Trophoblast cell (in vitro differentiated cells and primary cell): ENCODE measurements around the gene SLC47A2.
A peak's percentile ranks its signal among the peaks of the same experiment; 100 is the strongest.

Experiments
- DNase-seq, 2 donors: peaks; one replicate each; pipeline ENCODE4 v3.0.0-alpha.2; 2016
- H2AFZ ChIP-seq: 2 replicates; pipeline ENCODE4 v1.6.1; 2013; ENCODE audit warnings: low read length, moderate library complexity, mild to moderate bottlenecking; ENCODE audit not compliant: insufficient read depth, poor library complexity
- H2AK5ac ChIP-seq: 2 replicates; pipeline ENCODE4 v1.6.1; 2013; ENCODE audit warnings: mild to moderate bottlenecking, low read length
- H2BK120ac ChIP-seq: 2 replicates; pipeline ENCODE4 v1.6.1; 2013; ENCODE audit warnings: low read length, mild to moderate bottlenecking, moderate library complexity; ENCODE audit not compliant: insufficient read depth, poor library complexity
- H2BK12ac ChIP-seq: 2 replicates; pipeline ENCODE4 v1.6.1; 2013; ENCODE audit warnings: mild to moderate bottlenecking, low read length, moderate library complexity
- H2BK5ac ChIP-seq: 2 replicates; pipeline ENCODE4 v1.6.1; 2013; ENCODE audit warnings: low read length, low read depth, moderate library complexity, mild to moderate bottlenecking; ENCODE audit not compliant: poor library complexity
- H3K14ac ChIP-seq: 2 replicates; pipeline ENCODE4 v1.6.1; 2013; ENCODE audit warnings: mild to moderate bottlenecking, low read length
- H3K18ac ChIP-seq: 2 replicates; pipeline ENCODE4 v1.6.1; 2013; ENCODE audit warnings: mild to moderate bottlenecking, low read length
- H3K23ac ChIP-seq: 2 replicates; pipeline ENCODE4 v1.6.1; 2013; ENCODE audit warnings: low read length
- H3K27ac ChIP-seq: 2 replicates; pipeline ENCODE4 v1.5.1; 2013; ENCODE audit warnings: low read depth, mild to moderate bottlenecking, inconsistent platforms, low read length, moderate library complexity
- H3K27me3 ChIP-seq: 2 replicates; pipeline ENCODE4 v1.6.1; 2013; ENCODE audit warnings: inconsistent platforms, mild to moderate bottlenecking, low read length, moderate library complexity; ENCODE audit not compliant: insufficient read depth
- H3K36me3 ChIP-seq, 2 experiments: 1 replicate in 1 of 2; 2 replicates in 1 of 2; pipeline ENCODE4 v1.6.1; 2013; ENCODE audit warnings: low read length in 2 of 2, mild to moderate bottlenecking in 2 of 2, moderate library complexity in 1 of 2; ENCODE audit not compliant: insufficient read depth in 2 of 2, control insufficient read depth in 1 of 2
- H3K4ac ChIP-seq: 2 replicates; pipeline ENCODE4 v1.6.1; 2013; ENCODE audit warnings: low read depth, mild to moderate bottlenecking, low read length, moderate library complexity
- H3K4me1 ChIP-seq, 2 experiments: 1 replicate in 1 of 2; 2 replicates in 1 of 2; pipeline ENCODE4 v1.6.1; 2013; ENCODE audit warnings: low read length in 2 of 2, mild to moderate bottlenecking in 2 of 2, moderate library complexity in 1 of 2; ENCODE audit not compliant: insufficient read depth in 2 of 2, control insufficient read depth in 1 of 2
- H3K4me2 ChIP-seq: 2 replicates; pipeline ENCODE4 v1.6.1; 2013; ENCODE audit warnings: inconsistent platforms, mild to moderate bottlenecking, low read length, moderate library complexity
- H3K4me3 ChIP-seq: 2 replicates; pipeline ENCODE4 v1.5.1; 2013; ENCODE audit warnings: mild to moderate bottlenecking, low read depth, low read length, inconsistent platforms
- H3K79me1 ChIP-seq: one replicate; pipeline ENCODE4 v1.6.1; 2013; ENCODE audit warnings: low read length
- H3K79me2 ChIP-seq: 2 replicates; pipeline ENCODE4 v1.6.1; 2013; ENCODE audit warnings: low read length, mild to moderate bottlenecking; ENCODE audit not compliant: control insufficient read depth, insufficient read depth, poor library complexity
- H3K9ac ChIP-seq: 2 replicates; pipeline ENCODE4 v1.6.1; 2013; ENCODE audit warnings: mild to moderate bottlenecking, low read length
- H3K9me3 ChIP-seq: 2 replicates; pipeline ENCODE4 v1.6.1; 2013; ENCODE audit warnings: low read depth, mild to moderate bottlenecking, control low read depth, inconsistent platforms, low read length; ENCODE audit not compliant: insufficient read depth
- H4K12ac ChIP-seq: 2 replicates; pipeline ENCODE4 v1.6.1; 2013; ENCODE audit warnings: low read depth, mild to moderate bottlenecking, low read length, moderate library complexity
- H4K8ac ChIP-seq: 2 replicates; pipeline ENCODE4 v1.6.1; 2013; ENCODE audit warnings: low read depth, mild to moderate bottlenecking, low read length, moderate library complexity
- H4K91ac ChIP-seq: one replicate; pipeline ENCODE4 v1.6.1; 2013; ENCODE audit warnings: low read depth, mild to moderate bottlenecking, low read length, moderate library complexity
- WGBS: extraction: QIAGEN DNeasy Blood & Tissue Kit; methylation state at CpG from one replicate; pipeline ENCODE4 v1.1.7; 2013; ENCODE audit warnings: missing lambda C conversion rate; ENCODE audit not compliant: insufficient read length, insufficient coverage; ENCODE audit errors: extremely low coverage; 5-methylcytosine and 5-hydroxymethylcytosine counted together

SLC47A2 gene

DNA sequence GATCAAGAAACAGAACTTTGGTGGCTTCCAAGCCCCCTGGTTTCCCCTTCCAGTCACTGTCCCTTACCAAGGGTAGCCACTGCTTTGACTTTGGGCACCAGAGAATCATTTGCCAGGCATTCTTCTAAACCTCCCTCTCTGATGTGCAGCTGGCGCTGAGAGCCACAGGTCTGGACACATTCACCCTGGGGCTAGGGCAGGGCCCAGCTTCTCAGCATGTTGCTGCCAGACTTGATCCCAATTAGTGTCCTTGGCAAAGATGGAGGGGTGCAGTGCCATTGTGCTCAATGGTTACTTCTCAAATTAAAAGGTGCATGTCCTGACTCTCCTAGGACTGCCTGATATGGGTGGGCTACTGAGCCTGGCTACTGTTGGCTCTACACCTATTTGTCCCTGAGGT lies 7.6 kb upstream of the SLC47A2 start:
- no peaks in the 10 kb centered on the region for H3K27me3 ChIP-seq
- H3K79me1 ChIP-seq, result no peaks in the 10 kb centered on the region
- H3K79me2 ChIP-seq, result no peaks in the 10 kb centered on the region
- no peak overlapping the region for H4K91ac ChIP-seq
- H2BK12ac ChIP-seq, result no peak overlapping the region
- H3K18ac ChIP-seq, result no peak overlapping the region
- DNase-seq, result peak in 1 of 2 donors; percentile 20
- H4K8ac ChIP-seq, result no peak overlapping the region
- no peak overlapping the region for H3K14ac ChIP-seq
- H3K4ac ChIP-seq, result no peak overlapping the region
- peaks cover 2% of the 10 kb centered on the region for H3K9me3 ChIP-seq
- H3K27ac ChIP-seq, result no peak overlapping the region
- no peak overlapping the region for H2BK120ac ChIP-seq
- H3K4me1 ChIP-seq, result peaks cover 5 to 6% of the 10 kb centered on the region in 2 experiments
- H3K4me3 ChIP-seq, result no peak overlapping the region
- no peak overlapping the region for H3K9ac ChIP-seq
- H3K4me2 ChIP-seq, result no peak overlapping the region
- H2AK5ac ChIP-seq, result no peak overlapping the region
- no CpG with 5 or more reads among the region's 1 CpG for WGBS
- no peaks in the 10 kb centered on the region for H3K36me3 ChIP-seq
- H2BK5ac ChIP-seq, result no peak overlapping the region
- H4K12ac ChIP-seq, result no peak overlapping the region
- H3K23ac ChIP-seq, result no peak overlapping the region
- H2AFZ ChIP-seq, result no peak overlapping the region

DNA sequence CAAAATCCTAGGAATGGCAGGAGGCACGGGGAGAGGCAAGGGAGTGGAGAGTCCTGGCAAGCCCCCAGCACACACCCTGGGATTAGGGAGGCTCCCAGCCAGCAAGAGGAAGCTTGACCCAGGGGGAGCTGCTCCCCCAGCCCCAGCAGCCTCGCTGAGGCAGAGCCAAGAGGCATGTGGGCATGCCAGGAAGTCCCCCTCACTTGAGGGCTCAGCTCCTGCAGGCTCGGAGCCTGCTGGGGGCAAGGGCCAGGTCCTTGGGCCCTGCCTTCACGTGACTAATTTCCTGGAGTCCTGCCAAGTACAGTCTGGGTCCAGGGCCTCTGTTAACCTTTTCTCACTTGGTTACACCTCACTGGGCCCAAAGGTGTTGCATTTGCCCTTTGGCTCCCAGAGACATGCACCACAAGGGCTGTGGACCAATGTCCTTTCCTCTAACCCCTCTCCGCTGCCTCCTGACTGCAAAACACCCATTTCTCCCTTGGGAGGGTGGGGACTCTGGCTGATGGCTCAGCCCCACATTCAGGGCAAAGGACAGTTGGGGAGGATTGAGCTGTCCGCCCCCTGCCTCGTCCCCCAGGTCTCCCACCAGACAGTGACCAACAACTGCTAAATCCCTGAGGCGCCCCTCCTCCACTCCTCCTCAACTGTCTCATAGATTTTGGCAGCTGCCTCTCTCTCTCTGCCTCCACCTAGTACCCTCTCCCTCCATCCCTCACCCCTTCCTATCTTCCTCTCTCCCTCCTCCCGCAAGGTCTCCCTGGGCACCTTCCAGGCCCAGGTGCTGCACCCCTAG lies 4.4 kb upstream of the SLC47A2 start:
- Histone ChIP-seq H2BK12ac (no peak overlapping the region), H3K4ac (no peak overlapping the region), H3K36me3 (no peaks in the 10 kb centered on the region), H3K9ac (no peak overlapping the region), H2BK120ac (no peak overlapping the region), H3K18ac (no peak overlapping the region), H3K27me3 (no peaks in the 10 kb centered on the region), H3K27ac (no peak overlapping the region), H4K91ac (no peak overlapping the region), H3K14ac (no peak overlapping the region), H2AFZ (no peak overlapping the region), H3K79me1 (no peaks in the 10 kb centered on the region), H2AK5ac (no peak overlapping the region), H3K4me1 (peaks cover 8 to 13% of the 10 kb centered on the region in 2 experiments), H3K4me3 (no peak overlapping the region), H3K23ac (no peak overlapping the region), H4K8ac (no peak overlapping the region), H4K12ac (no peak overlapping the region), H2BK5ac (no peak overlapping the region), H3K4me2 (no peak overlapping the region), H3K9me3 (peaks cover 2% of the 10 kb centered on the region), H3K79me2 (no peaks in the 10 kb centered on the region)
- no peak for DNase-seq
- no CpG with 5 or more reads among the region's 9 CpGs for WGBS

DNA sequence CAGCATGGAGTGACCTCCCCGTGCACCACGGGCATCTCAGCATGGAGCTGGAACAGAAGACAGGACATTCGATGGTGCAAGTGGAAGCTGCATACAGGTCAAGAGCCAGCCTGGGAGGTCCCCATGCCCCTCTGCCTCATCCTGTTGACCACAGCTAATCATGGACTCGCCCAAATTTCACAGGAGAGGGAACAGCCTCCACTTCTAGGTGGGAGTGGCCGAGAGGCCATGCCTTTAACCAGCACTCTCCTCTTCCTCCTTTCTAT lies 3.8 kb upstream of the SLC47A2 start:
- no peak overlapping the region for H2AK5ac ChIP-seq
- DNase-seq, result no peak

DNA sequence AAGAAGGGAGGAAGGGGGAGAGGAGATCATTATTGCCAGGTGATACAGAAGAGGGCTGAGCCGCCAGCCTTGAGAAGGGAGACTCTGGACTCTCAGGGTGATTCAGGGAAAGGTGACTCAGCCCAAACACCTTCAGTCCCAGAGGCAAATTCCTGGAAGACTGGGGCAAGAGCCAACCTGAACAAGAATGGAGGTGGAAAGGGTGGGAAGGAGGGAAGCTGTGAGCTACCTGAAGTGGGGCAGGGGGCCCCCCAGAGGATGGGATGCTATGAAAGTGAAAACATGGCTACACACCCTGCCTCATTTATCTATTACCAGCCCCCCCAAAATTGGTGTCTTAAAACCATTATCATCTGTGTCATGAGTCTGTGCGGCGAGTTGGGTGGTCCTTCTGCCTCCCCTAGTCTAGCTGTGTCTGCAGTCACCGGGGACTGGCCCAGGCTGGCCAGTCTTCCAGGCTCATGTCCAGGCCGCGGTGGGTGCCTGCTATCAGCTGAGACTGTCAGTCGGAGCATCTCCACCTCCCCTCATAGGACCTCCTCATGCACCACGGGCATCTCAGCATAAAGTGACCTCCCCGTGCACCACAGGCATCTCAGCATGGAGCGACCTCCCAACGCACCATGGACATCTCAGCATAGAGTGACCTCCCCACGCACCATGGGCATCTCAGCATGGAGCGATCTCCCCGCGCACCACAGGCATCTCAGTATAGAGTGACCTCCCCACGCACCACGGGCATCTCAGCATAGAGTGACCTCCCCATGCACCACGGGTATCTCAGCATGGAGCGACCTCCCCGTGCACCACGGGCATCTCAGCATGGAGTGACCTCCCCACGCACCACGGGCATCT lies 3.2 kb upstream of the SLC47A2 start:
- no peak overlapping the region for H4K8ac ChIP-seq
- no peak overlapping the region for H3K14ac ChIP-seq
- H2AK5ac ChIP-seq, result no peak overlapping the region
- no peak overlapping the region for H3K9ac ChIP-seq
- no peaks in the 10 kb centered on the region for H3K36me3 ChIP-seq
- no peak overlapping the region for H4K12ac ChIP-seq
- WGBS, result no CpG with 5 or more reads among the region's 23 CpGs
- H3K4ac ChIP-seq, result no peak overlapping the region
- H2BK12ac ChIP-seq, result no peak overlapping the region
- H2BK5ac ChIP-seq, result no peak overlapping the region
- no peak overlapping the region for H4K91ac ChIP-seq
- peaks cover 8 to 13% of the 10 kb centered on the region in 2 experiments for H3K4me1 ChIP-seq
- DNase-seq, result peak; percentile 68 to 75
- no peak overlapping the region for H2BK120ac ChIP-seq
- no peak overlapping the region for H3K18ac ChIP-seq
- H3K9me3 ChIP-seq, result no peaks in the 10 kb centered on the region
- no peaks in the 10 kb centered on the region for H3K79me2 ChIP-seq
- H3K79me1 ChIP-seq, result no peaks in the 10 kb centered on the region
- H3K4me2 ChIP-seq, result no peak overlapping the region
- no peak overlapping the region for H3K27ac ChIP-seq
- no peak overlapping the region for H3K23ac ChIP-seq
- no peaks in the 10 kb centered on the region for H3K27me3 ChIP-seq
- no peak overlapping the region for H2AFZ ChIP-seq
- no peak overlapping the region for H3K4me3 ChIP-seq

More for the DNA sequence above, 3.8 kb upstream of the SLC47A2 start:
- Histone ChIP-seq H2BK5ac (no peak overlapping the region), H3K9me3 (peaks cover 1% of the 10 kb centered on the region), H4K12ac (no peak overlapping the region), H3K27me3 (no peaks in the 10 kb centered on the region), H3K23ac (no peak overlapping the region), H3K18ac (no peak overlapping the region), H3K4me2 (no peak overlapping the region), H3K9ac (no peak overlapping the region), H3K79me2 (no peaks in the 10 kb centered on the region), H3K4me3 (no peak overlapping the region), H3K14ac (no peak overlapping the region), H2BK120ac (no peak overlapping the region), H3K4ac (no peak overlapping the region), H2AFZ (no peak overlapping the region), H3K36me3 (no peaks in the 10 kb centered on the region), H3K79me1 (no peaks in the 10 kb centered on the region), H4K91ac (no peak overlapping the region), H4K8ac (no peak overlapping the region), H2BK12ac (no peak overlapping the region), H3K4me1 (peaks cover 8 to 13% of the 10 kb centered on the region in 2 experiments), H3K27ac (no peak overlapping the region)
- no CpG with 5 or more reads among the region's 5 CpGs for WGBS
